Measurements from ENCODE around the gene CCDC18.

DNA sequence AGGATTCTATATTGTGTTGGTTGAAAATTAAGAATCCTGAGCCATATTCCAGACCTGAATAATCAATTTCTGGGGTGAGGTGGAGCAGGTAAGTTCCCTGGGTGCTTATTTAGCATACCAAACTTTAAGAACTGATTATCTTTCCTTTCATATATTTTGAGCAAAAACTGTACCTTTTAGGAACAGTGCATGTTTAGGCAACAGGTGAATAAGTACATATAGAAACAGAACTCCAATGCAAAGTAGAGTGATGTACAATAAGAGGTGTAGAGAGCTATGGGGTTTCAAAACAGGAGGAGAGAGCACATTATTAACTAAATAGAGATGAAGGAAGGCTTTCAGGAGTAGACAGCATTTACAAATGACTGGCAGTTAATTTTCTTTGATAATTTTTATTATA, 29.1 kb upstream of the CCDC18 start:
- TF ChIP-seq, protein P1, sequence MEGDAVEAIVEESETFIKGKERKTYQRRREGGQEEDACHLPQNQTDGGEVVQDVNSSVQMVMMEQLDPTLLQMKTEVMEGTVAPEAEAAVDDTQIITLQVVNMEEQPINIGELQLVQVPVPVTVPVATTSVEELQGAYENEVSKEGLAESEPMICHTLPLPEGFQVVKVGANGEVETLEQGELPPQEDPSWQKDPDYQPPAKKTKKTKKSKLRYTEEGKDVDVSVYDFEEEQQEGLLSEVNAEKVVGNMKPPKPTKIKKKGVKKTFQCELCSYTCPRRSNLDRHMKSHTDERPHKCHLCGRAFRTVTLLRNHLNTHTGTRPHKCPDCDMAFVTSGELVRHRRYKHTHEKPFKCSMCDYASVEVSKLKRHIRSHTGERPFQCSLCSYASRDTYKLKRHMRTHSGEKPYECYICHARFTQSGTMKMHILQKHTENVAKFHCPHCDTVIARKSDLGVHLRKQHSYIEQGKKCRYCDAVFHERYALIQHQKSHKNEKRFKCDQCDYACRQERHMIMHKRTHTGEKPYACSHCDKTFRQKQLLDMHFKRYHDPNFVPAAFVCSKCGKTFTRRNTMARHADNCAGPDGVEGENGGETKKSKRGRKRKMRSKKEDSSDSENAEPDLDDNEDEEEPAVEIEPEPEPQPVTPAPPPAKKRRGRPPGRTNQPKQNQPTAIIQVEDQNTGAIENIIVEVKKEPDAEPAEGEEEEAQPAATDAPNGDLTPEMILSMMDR (IDR thresholded peaks at IDR 0.05 in 4 of 5, conservative IDR thresholded peaks at IDR 0.05 in 1 of 5), result no peak
- no peak for TF ChIP-seq POLR2A (IDR thresholded peaks at IDR 0.05)
